GM20000 (cell line): Measurements from ENCODE around the gene CLOCK.
"Not testable (repeated sequence)": the region's sequence is repeated elsewhere in the genome, so short reads cannot be mapped to it uniquely, and the experiment has no call there.

Experiments
- DNase-seq: peaks from one replicate; pipeline ENCODE4 v3.0.0; 2012; ENCODE audit warnings: low spot score
- TF ChIP-seq, protein P1 (sequence below): IDR thresholded peaks from 2 replicates; pipeline ENCODE4 v1.5.1; 2012; ENCODE audit warnings: mild to moderate bottlenecking, control low read depth; ENCODE audit errors: extremely low read depth, missing control alignments

CLOCK gene

DNA sequence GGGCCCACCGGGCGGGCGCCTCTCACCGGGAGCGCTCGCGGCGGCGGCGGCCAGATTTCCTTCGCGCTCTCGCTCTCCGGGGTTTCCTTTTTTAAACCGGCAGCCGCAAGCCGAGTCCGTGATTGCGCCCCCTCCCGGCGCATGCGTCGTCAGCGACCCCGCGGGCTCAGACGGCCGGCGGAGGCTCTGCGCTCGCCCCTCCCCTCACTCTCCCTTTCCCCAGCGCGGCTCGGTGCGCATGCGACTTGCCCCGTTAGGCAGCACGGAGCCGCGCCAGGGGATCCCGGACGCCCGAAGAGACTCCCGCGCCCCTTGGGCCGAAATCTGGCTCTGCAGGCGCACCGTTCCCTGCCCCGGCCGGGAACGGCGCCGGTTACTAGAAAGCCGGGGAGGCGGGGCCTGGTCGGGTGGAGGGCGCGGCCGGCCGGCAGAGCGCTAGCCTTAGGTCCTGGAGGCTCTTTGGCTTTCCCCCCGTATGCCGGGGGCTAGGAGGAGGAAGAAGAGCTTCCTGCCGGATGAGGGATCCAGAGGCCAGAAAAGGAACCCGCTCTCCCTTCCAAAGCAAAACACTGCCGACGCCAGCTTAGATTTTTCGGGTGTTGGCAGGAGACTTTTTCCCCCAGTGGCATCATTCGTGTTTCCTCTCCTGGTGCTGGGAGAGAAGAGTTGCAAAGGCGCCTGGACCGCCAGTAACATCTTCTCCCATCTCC, at the start of gene CLOCK:
CLOCK (minus strand) TSS at position 154 of the 710 bp plus-strand sequence. CDS start 64,124 bp downstream, outside the sequence.
- DNase-seq, result peak; percentile 89
- TF ChIP-seq, protein P1, sequence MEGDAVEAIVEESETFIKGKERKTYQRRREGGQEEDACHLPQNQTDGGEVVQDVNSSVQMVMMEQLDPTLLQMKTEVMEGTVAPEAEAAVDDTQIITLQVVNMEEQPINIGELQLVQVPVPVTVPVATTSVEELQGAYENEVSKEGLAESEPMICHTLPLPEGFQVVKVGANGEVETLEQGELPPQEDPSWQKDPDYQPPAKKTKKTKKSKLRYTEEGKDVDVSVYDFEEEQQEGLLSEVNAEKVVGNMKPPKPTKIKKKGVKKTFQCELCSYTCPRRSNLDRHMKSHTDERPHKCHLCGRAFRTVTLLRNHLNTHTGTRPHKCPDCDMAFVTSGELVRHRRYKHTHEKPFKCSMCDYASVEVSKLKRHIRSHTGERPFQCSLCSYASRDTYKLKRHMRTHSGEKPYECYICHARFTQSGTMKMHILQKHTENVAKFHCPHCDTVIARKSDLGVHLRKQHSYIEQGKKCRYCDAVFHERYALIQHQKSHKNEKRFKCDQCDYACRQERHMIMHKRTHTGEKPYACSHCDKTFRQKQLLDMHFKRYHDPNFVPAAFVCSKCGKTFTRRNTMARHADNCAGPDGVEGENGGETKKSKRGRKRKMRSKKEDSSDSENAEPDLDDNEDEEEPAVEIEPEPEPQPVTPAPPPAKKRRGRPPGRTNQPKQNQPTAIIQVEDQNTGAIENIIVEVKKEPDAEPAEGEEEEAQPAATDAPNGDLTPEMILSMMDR, result no peak

GRCh38 chr4:55592014-55592413, 45.3 kb upstream of the CLOCK start, which contains the start of gene PDCL2:
PDCL2 (minus strand) TSS chr4:55592245; CDS start chr4:55592109, 136 bp downstream.
- DNase-seq, result no peak
- TF ChIP-seq, protein P1, result no peak

DNA sequence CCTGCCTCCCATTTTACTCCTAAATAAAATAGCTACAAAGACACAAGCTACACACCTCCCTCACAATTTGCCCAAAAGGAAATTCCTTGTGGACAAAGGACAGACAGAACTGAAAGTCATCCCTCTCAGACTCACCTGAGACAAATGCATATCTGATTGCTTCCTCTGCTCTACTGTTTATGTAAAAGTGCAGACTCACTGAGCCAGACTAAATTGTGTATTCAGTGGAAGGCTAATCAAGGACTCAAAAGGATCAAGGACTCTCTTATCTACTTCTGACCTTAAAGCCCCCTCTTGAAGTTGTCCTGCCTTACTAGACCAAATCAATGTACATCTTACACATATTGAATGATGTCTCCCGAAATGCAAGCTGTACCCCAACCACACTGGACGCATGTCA, 41.5 kb upstream of the CLOCK start:
- DNase-seq, result no peak
- TF ChIP-seq, protein P1, result no peak

- DNase-seq, result not testable (repeated sequence)
Observed at GRCh38 chr4:55582773-55583172, 36.1 kb upstream of the CLOCK start.

- no peak for DNase-seq
- TF ChIP-seq, protein P1, result no peak
Observed at GRCh38 chr4:55578341-55579010, 31.8 kb upstream of the CLOCK start.

DNA sequence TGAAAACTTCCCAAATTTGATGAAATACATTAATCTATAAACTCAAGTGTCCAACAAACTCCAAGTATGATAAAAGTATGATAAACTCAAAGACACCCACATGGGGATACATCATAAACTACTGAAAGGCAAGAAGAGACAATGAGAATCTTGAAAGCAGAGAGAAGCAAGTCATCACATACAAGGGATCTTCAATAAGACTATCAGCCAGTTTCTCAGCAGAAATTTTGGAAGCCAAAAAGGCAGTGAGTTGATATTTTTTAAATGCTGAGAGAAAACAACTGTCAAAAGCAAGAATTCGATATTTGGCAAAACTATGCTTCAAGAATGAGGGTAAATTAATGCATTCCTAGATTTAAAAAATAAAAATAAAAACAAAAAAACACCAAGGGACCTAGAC, 28.8 kb upstream of the CLOCK start:
- TF ChIP-seq, protein P1, result no peak
- DNase-seq, result no peak

GRCh38 chr4:55574252-55574651, 27.5 kb upstream of the CLOCK start:
- TF ChIP-seq, protein P1, result no peak
- no peak for DNase-seq
